LHCN-M2 (cell line): ENCODE results near the gene ZNG1B. TPM values are rescaled to one million over a fixed set of nuclear protein-coding genes. Genes with fewer than 3 reads are reported as not detected.
"Not testable (repeated sequence)": the region's sequence is repeated elsewhere in the genome, so short reads cannot be mapped to it uniquely, and the experiment has no call there.

ENCODE experiments used
- DNase-seq: peaks from one replicate; pipeline ENCODE4 v3.0.0-alpha.2; 2012; ENCODE audit warnings: low read depth
- total RNA-seq: library from RNA; depleted of rRNA; stranded (reverse); fragments of >200 nt; gene quantifications from 2 replicates; pipeline ENCODE4 v1.2.3, GENCODE V29; 2014

Gene ZNG1B
- total RNA-seq, 1 experiment from 2014 or later = 28.1 TPM

- not testable (repeated sequence) for DNase-seq
These were observed 65.9 kb downstream of the ZNG1B start for GRCh38 chr2:113503094-113504042.

- not testable (repeated sequence) for DNase-seq
These were observed 66.6 kb downstream of the ZNG1B start for GRCh38 chr2:113504081-113504480.

DNA sequence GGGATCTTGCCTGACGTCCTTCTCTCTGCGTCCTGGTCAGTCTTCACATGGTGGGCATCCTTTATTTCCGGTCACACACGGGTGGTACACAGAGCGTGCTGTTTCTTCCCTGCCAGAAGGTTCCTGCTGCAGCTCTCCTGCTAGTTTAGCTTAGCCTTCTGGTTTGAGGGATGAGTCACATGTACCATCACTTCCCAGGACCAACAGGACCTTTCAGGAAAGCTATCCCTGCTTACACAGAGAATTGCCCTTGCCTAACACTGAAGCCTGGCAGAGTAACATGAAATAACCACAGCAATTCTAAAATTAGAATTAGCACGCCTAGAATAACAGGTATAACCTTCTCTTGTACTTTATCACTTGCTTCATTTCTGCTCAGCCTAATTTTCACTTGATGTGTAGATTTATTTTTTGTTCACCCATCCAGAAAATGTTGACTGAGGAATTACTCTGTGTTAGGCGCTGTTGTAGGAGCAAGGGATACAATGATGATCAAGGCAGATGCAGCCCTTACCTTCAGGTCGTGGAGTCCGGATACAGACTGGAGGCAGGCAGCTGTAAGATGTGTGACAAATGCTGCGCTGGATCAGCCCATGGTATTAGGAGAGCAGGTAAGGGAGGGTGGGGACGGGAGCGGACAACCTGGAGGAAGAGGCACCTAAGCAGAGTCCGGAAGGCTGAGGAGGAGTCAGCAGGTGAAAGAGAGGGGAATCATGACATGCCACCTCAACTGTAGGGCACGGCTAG, 70.1 kb downstream of the ZNG1B start:
- not testable (repeated sequence) for DNase-seq

GRCh38 chr2:113508187-113508586, 70.7 kb downstream of the ZNG1B start:
- not testable (repeated sequence) for DNase-seq

GRCh38 chr2:113510913-113511312, 73.4 kb downstream of the ZNG1B start:
- not testable (repeated sequence) for DNase-seq

GRCh38 chr2:113511859-113512258, 74.4 kb downstream of the ZNG1B start:
- not testable (repeated sequence) for DNase-seq

DNA sequence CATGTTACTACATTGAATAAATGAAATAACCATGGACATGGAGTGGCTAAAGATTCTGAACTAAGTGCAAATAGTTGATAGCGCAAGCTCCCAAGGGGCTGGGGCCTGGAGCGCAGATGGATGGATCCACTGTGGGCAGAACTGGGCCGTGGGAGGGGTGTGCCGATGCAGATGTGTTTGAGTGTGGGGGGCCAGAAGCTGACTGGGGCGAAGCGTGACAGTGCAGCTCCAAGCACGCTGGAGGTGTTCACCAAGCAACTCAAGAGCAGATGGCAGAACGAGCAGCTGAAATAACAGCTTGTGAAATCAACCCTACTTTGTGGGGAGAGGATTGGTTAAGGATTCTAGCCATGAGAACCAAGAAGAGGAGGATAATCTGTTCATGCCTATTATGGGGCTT, 78.0 kb downstream of the ZNG1B start:
- DNase-seq = not testable (repeated sequence)

DNA sequence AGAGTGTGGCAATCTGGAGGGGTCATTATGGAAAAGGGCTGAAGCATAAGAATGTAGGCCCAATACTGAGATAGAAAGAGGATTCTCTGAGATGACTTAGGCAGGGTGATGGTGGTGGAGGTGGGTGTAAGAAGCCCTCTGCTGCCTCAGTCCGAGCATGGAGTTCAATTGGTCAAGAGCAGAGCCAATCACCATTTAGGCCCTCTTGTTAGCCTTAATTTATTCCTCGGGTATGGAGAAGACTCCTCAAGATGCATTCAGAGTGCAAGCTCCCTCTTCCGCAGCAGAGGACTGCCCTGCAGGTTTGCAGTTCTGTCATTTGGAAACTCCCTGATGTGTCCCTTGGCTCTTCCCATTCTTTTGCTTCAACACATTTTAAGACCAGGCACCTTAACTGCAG, 78.5 kb downstream of the ZNG1B start:
- not testable (repeated sequence) for DNase-seq

- DNase-seq = not testable (repeated sequence)
These were observed 79.5 kb downstream of the ZNG1B start for GRCh38 chr2:113517025-113517424.

DNA sequence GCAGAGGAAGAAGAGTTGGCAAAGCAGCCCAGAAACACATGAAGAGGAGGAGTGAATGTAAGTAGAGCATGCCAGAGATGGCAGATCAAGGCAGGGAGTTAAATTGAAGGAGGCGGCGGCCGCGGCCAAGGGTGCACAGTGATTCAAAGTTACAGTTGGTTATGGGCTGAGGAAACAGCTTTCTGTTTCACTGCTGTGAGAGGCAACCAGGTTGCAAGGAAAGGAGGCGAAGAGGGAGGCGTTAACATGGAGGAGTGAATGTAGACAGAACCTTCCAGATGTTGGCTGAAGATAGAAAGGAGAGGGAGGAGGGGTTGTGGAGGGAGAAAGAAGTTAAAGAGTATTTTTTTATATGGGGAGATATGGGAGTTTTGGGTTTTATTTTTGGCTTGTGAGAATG, 83.3 kb downstream of the ZNG1B start:
- not testable (repeated sequence) for DNase-seq

GRCh38 chr2:113521492-113521891, 84.0 kb downstream of the ZNG1B start:
- not testable (repeated sequence) for DNase-seq

- not testable (repeated sequence) for DNase-seq
These were observed 87.5 kb downstream of the ZNG1B start for GRCh38 chr2:113524986-113525385.

- not testable (repeated sequence) for DNase-seq
These were observed 90.0 kb downstream of the ZNG1B start for GRCh38 chr2:113527350-113528045.

GRCh38 chr2:113528126-113528525, 90.6 kb downstream of the ZNG1B start:
- not testable (repeated sequence) for DNase-seq

GRCh38 chr2:113528904-113529303, 91.4 kb downstream of the ZNG1B start:
- DNase-seq = not testable (repeated sequence)

DNA sequence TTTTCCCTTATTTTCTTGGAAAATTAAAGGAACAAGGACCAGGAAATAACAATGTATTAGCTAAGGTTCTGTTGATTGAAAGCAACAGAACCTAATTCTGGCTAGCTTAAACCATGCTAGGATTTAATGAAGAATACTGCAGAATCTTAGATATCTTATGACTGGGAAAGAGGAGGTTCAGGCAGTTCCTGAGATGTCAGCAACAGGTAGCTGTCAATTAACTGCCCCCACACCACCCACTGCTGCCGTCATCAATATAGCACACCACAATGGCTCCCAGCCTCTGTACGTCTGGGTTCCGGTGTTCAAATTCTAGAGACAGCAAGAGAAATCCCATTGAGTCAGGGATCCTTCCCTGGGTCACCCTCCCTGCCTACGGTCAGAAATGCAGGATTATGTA, 95.5 kb downstream of the ZNG1B start:
- DNase-seq = not testable (repeated sequence)

DNA sequence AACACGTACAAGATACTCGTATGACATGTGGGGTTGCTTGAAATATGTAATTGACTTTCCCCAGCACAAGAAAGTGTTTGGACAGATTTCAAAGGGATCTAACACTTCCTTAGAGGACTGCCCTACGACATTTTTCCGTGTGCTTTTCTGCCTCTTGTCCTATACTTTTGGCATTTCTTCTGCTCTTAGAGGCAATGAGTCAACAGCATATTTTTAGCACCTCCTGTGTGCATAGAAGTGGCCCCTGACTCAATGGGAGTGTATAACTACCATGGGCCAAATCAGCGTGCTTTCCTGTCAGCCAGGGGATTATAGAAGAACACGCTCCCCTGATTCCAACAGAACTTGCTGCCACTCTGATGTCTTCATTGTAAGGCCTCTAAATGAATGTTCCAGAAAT, 99.1 kb downstream of the ZNG1B start:
- DNase-seq = not testable (repeated sequence)

GRCh38 chr2:113540834-113541203, 103.3 kb downstream of the ZNG1B start:
- not testable (repeated sequence) for DNase-seq

DNA sequence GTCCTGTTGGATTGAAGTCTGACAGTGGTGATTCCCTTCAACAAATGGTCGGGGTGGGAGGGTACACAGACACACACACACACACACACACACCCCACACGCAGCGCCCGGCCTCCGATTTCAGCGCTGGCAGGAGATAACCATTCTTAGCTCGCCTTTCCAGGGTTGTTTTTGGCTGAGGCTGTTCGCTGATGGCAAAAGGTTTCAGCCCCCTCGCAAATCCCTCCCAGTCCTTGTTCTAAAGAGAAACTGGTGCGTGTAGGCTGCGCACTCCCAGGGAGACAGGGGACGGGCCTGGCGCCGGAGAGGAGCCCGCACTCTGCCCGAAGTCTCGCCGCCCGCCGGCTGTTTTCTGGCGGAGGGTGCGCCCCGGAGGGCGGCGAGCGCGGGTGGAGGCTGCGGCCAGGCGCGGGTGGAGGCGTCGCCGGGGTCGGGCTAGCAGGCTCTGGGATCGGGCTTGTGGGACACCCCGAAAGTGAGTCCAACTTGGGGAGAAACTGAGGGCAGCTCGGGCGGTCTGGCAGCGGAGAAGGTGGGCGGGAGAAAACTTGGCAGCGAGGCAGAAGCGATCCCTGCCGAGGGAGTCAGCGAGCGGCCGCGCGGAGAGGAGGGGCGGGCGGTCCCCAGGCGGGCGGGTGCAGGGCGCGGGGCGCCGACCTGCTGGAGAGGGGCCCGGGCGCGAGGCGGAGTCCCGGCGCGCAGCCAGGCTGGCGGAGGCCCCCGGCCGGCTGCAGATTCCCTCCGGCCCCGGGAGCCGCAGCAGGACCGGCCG, 103.9 kb downstream of the ZNG1B start:
- peak; percentile 3 for DNase-seq

DNA sequence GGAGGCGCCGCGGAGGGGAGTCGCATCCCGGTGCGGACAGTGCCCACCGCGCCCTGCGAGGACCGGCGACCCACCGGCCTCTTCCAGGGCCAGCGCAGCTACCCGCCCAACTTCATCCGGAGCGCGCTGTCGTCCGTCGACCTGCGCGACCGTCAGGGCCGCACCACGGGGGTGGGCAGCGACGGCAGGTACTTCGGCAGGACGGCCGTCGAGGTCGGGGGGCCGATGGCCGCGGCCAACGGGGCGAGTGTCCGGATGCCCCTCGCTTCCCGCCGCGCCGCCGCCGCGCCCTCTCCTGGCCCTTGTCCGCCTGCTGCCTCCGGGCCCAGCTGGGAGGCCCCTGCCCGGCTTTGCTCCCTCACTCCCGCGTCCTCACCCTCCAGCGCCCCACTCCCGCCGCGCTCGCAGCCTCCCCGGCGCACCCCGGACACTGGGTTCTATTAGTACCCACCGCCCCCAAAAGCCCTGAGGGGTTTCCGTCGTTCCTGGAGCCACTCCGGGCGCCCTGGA, 104.5 kb downstream of the ZNG1B start:
- not testable (repeated sequence) for DNase-seq

- not testable (repeated sequence) for DNase-seq
These were observed 105.0 kb downstream of the ZNG1B start for GRCh38 chr2:113542529-113542928.
